Activated CD8-positive, alpha-beta memory T cell treated with anti-CD3 and anti-CD28 coated beads, Interleukin-2, amount 50 U/mL, for 1 hour (primary cell): ENCODE measurements around the gene PTGIS.

Experiments used
- DNase-seq: peaks from one replicate; pipeline ENCODE4 v3.0.0-alpha.2; 2020; ENCODE audit errors: extremely low read depth

PTGIS gene

DNA sequence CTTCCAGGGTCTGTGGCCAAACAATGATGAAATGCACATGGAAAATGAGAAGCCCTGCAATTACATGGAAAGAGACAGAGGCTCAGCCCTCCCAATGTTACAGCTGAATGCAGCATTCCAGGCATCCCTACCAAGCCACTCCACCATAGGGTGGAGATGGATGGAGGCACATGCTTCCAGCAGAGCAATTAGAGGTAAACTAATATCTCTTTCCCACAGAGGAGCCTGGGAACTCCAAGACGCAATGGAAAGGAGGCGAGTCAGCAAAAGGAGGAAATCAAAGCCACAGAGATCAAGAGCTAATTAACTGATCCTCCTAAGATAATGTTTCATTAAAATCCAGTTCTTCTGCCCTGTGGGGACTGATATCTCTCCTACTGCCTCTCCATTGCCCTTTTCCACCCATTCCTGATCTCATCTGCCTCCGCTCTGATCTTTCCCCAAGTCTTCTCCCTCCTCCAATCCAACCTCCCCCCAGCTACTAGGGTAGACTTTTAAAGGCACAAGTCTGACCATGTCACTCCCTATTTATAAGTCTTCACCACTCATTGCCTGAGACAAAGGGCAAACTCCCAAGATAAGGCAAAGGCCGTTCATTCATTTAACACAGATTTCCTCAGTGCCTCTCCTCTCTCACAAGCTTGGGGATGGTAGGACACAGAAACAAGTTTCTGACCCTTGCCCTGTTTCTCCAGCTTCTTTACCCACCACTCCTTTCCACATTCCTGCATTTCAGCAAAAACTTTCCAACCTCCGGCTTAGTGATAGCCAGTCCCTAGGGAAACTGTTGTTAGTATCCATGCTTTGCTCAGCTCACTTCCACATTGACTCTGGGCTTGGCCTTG lies 71.2 kb downstream of the PTGIS start:
- no peak for DNase-seq

DNA sequence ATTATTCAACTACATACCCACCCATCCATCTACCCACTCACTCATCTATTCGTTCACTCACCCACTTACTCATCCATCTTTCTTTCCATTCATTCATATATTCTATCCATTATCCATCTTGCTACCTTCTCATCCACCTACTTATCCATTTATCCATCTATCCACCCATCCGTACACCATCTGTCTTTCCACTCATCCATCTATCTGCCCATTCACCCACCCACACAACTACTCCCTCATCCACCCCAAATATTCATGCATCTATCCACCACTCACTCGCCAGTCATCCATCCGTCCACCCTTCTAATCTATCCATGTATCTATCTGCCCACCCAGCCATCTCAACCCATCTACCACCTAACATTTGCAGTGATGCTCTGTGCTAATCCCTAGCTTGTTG lies 71.9 kb downstream of the PTGIS start:
- DNase-seq, result no peak

DNA sequence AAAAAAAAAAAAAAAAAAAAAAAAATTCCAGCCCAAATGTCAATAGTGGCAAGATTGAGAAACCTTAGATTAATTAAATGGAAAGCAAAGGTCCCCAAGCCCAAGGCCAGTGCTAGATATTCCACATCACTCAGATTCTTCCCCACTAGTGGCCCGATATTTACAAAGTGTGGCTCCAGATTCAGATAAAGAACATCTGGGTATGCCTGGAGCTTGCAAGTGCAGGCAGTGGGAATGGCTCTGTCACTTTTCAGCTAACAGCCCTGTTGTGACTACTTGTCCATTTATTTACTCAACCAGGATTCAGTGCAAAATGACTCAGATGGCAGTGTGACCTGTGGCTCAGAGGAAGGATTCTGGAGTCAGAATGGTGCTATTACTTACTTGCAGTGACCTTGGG lies 77.2 kb downstream of the PTGIS start:
- no peak for DNase-seq

DNA sequence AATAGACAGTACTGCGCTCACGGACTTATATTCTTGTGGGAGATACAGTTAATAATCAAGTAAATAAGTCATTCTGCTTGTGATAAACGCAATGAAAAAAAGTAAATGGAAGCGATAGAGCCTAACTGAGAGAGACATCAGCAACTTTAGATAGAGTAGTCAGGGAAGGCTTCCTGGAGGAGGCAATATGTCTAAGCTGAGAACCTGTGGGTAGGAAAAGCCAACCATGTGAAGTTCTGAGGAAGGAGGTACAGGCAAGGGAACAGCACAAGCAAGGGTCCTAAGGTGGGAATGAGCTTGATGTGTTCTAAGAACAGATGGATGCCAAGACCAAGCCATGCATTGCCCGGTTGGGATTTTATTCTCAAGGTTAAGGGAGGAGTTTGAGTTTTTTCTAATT lies 78.2 kb downstream of the PTGIS start:
- no peak for DNase-seq

DNA sequence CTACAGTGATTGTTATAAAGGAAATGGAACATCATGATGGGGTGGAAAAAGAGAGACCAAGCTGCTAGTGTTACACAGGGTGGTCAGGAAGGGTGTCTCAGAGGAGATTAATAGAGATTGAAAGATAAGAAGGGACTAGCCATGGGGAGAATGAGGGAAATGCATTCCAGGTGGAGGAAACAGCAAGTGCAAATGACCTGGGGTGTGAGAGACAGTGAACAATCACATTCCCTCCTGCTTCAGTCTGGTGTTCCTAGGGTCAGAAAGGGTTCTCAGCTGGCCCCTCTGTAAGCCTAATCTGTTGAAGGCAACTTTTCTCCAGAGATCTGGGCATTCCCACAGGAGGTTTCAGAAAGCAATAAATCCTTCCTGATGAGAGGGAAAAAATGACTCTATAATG lies 81.9 kb downstream of the PTGIS start:
- no peak for DNase-seq

DNA sequence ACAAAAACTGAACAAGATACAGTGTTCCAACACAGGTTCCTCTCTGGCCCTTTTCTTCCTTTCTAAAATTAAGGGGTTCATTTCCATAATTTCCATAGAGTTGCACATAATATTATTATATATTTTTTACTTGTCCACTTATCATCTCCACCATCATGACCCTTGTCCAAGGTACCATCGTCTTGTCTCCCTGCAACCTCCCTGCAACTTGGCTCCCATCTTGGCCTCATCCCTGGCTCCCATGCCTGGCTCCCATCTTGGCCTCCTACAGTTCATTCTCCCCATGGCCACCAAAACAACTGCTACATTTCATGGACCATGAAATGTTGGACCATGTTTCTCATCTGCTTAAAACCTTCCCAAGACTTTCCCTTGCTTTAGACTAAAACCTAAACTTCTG lies 82.4 kb downstream of the PTGIS start:
- DNase-seq, result no peak

DNA sequence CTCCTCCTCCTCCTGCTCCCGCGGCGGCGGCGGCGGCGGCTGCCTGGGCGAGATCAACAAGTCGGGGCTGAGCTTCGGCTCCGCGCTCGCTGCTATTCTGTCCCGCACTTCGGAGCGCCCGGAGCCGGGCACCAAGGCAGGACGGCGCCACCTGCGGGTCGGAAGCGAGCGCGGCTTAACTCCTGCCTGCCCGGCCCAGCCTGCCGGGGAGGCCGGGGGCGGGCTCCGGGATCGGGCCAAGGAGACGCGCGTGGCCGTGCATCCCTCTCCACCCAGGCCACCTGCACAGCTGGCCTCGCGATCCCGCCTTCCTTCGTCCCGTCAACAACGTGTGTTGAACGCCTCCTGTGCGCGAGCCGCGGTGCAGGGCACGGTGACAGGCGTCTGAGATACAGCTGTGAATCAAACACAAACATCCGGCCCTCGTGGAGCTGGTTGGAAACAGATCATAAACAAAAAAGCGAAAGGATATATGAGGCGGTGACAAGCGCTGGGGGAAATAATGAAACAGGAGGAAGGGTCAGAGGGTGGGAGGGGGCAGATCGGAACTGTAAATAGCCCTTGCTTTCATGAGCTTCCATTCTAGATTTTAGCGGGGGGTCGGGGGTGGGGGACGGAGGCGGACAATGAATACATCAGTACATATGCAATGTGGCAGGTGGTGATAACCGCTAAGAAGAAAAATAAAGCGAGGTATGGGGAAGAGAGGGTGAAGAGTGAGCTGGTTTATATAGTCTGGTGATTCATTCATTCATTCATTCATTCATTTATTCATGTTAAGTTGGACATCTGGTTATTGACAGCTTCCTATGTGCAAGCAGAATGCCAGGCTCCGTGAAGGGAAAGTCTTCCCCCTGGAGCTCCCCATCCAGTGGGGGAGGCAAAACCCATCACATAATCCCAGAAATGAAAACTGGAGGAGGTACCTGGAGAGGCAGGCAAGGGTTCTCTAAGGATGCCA lies 83.5 kb downstream of the PTGIS start:
- no peak for DNase-seq

DNA sequence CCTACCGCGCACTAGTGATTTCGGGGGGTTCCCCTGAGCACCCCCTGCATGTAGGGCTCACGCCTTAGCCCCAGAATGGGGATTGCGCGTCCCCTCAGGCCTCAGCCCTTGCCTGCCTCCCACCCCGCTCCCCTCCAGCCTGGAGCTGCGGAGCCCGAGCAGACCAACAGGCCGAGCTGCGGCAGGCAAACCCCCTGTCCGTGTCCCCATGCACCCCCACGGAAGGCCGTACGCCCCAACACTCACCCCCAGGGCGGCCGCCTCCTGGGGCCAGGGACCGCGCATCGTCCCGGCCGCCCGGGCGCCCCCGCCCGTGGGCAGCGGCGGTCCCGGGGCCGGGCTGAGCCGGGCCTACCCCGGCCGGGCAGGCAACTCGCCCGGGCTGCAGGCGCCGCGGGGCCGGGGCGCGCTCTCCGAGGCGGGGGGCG lies 84.2 kb downstream of the PTGIS start:
- DNase-seq, result no peak

DNA sequence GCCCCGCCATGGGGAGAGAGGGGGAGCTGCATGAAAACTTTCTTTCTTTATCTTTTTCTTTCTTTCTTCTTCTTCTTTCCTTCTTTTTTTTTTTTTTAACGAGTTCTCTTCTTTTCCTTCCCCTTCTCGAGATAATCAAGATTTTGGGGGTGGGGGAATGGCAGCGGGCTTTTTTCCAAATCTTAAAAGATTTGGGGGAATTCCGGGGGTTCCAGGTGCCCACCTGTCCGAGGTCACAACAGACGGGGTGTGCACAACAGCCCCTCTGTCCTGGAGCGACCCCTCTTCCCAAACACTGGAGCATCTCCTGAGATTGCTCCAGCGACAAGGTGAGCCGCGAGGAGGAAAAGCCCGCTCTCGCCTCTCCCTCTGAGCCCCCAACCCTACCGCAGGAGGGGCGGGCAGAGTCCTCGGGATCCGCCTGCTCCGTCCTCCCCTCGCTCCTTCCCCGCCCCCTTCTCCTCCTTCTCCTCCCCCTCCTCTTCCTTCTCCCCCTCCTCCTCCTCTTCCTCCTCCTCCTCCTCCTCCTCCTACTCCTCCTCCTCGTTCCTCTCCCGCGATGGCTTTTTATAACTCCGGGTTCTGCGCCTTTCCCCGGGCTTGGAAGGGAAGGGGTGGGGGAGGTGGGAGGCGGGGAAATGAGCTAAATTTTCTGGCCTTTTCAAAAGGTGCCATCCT lies 84.8 kb downstream of the PTGIS start:
- no peak for DNase-seq

DNA sequence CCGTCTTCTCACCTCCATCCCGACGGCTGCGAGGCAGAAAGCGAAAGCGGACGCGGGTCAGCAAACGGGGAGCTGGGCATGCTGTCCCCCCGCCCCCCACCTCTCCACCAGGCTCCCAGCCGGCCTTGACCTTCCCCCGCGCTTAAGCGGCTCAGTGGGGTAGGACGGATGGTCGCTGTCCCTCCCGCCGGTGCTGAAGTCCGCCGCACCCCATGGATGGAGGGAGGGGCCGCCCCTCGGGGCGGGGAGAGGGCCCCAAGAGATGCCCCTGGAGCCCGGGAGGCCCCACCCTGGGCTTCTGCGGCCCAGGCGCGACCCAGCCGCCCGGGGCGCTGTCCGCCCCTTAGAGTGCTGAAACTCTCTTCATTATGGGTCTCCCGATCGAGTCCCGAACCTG lies 85.3 kb downstream of the PTGIS start, which contains the start of gene KCNB1:
TSS of gene KCNB1 (minus strand) at position 48 of the 397 bp plus-strand sequence. CDS start 188 bp downstream, outside the sequence.
- no peak for DNase-seq

DNA sequence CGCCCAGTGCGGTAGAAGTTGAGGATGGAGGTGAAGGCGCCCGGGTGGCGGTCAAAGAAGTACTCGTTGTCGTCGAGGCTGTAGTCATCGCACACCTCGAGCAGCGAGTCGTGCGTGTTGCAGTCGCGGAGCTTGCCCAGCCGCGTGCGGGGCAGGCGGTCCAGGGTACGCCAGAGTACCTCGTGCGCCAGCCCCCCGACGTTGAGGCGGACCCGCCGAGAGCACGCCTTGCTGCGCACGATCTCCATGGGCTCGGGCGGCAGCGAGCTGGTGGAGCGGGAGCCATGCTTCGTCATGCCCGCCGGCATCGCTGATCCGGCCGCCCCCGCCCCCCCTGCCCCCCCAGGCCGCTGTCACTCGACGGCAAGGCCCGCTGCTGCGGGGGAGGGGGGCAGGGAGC lies 85.8 kb downstream of the PTGIS start:
- DNase-seq, result no peak

DNA sequence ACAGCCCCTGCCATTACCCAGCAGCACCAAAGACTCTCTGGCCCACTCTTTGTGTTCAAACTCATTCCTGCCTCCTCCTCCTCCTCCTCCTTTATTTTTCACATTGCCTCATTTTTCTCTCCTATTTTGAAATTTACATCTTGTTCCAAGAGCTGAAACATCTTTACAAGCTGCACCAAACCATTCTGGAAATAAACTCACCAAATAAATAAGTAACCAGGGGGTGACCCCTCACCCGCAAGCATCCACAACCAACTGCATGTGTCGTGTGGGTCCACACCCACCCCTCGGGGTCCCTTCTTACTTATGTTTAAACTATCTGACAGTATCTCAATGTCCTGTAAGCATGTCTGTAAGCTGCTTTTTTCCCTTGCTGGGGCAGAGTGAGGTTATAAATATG lies 86.8 kb downstream of the PTGIS start:
- DNase-seq, result no peak

DNA sequence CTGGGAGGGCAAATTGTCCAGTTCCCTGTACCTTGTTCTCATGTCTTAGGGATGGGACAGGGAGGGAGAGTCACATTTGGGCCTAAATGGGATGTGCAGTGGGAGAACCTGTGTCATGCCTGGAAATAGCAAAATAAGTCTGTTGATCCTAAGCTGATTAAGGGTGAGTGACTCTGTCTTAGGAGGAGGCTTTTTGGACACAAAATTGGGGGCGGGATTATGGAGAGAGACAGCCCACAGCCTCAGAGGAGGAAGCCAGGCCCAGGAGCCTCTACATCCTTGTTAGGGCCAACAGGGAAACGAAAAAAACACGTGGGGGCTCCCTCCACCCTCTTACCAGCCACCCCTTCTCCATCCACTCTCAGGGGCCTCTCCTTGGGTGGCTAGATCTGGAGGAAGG lies 87.7 kb downstream of the PTGIS start:
- no peak for DNase-seq

DNA sequence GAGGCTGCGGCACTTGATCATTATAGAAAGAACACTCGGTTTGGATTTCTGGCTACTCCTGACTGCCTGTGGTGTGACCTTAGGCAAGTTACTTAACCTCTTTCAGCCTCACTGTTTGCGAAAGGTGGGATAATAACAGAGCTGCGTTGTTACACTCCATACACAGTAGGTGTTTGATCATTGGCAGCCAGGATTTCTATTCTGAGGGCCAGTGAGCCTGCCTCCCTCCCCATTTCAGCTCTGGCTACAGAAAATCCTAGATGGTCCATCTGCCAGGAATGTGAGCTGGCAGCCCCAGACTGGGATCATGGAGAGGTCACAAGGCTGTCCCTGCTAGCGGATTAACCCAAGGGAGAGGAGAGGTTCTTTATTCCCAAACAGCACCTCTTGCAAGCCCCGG lies 88.2 kb downstream of the PTGIS start:
- no peak for DNase-seq

DNA sequence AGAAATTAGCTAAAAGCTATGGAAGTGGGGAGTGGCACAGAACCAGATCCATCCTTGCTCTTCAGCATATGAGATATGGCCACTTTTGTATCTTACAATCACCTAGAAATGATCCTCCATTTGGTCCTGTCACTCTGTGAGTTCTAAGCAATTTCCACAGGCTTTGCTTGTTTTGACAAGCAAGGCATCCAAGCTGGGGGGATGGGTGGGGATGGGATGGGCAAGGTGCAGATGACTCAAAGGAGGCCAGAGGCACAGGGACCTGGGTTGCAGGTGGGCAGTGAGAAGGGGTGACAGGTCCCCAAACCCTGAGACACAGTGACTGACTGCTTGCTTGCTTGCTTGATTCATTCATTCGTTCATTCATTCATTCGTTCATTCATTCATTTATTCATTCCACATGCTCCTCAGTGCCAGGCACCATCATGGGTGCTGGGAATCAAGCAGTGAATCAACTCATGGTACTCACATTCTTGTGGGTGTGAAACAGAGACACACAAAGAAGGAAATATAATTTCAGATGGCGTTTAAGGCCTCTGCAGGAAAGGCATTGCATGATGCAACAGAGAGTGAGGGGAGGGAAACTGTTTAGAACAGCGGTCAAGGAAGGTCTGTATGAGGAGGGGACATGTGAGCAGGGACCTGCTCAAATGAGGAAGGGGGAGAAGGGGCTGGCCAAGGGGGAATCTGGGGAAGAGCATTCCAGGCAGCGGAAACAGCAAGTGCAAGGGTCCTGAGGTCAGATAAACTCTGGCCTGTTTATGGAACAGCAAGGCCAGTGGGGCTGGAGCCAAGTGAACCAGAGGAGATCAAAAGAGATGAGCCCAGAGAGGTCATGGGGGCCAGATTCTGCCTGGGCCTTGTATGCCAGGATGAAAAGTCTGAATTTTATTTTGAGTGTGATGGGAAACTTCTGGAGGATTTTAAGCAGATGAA lies 88.9 kb downstream of the PTGIS start:
- no peak for DNase-seq

DNA sequence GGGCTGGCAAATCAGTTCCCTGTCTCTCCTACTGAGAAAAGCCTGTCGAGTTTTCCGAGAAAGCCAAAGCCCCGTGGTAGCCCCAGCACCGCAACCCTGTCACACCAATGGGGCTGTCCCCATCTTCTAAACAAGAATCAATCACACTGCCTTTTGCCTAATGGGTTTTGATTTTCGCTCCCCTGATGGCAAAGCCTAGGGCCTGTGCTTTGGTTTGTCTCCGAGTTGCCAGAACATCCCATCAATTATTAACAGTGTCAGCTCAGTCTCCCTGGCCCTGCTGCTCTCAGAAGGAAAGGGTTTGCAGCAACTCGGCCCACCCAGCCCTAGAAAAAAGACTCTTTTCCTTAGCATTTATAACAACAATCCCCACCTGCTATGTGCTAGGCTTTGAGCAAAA lies 89.7 kb downstream of the PTGIS start:
- no peak for DNase-seq

DNA sequence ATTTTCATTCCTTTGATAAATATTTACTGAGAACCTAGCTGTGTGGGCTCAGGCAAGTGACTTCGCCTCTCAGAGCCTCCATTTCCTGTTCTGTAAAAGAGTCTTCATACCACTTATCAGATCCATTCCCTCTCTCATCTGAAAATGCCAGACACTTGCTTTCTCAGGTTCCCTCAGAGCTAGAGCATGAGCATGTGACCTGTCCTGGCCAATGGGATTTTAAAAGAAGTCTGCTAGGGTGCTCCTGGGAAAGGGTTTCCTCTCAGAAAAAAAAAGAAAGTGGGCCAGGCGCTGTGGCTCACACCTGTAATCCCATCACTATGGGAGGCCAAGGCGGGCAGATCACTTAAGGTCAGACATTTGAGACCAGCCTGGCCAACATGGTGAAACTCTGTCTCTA lies 90.7 kb downstream of the PTGIS start:
- no peak for DNase-seq

DNA sequence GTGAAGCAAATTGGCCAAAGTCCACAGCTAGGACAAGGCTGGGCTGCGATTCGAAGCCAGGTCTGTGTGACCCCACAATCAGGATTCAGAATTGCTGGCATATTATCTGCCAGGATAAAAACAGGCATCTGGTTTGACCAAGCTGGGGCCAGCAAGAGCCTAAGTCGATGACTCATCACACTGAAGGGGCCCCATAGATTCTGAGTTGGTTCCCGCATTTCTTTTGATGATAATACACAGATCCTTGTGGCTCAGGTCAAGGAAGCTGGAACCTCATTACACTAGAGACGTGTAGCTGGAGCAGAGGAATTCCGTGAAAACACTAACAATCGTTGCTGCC lies 92.0 kb downstream of the PTGIS start:
- DNase-seq, result no peak

DNA sequence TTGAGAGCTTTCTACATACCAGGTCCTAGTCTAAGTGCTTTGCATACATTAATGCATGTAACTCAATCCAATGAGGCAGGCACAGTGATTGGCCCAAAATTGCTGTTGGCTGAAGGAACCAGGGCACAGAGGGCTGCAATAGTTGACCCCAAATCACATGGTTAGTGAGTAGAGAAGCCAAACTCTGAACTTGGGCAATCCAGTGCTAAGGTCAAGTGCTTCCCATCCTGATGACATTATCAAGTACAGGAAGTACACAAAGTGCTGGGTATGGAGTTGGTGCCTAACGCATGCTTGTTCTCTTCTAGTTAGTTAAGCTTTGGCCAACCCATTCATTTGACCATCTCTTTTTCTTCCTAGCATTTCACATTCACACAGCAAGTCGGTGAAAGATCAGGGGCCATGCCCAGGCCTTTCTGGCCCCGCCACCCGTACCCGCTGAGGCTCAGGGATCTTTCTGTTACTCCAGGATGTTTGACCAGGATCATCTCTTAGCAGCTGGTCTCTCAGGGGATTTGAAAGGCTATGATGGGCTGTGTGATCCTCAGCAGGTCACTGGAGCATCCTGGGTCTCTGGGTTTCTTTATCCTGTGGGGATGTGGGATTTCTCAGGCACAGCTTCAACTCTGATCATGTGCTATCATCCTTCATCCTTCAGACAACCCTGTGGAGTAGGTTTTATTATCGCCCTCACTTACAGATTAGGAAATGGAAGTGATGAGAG lies 92.5 kb downstream of the PTGIS start:
- no peak for DNase-seq

DNA sequence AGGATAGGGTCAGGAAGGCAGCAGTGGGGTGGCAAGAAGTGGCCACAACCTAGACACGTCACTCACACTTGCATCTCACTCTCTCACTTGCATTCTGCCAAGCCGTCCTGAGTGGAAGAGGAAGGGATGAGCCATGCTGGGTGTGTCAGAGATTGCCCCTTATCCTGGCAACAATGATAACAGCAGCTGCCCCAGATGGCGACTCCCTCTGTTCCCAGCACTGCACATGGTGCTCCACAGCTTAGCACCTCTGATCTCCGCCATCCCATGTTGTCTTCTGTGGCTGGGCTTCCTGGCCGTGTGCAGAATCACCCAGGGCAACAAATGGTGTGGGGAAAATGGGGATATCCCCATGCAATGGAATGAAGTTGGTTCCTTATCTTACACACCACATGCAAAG lies 96.5 kb downstream of the PTGIS start:
- no peak for DNase-seq

DNA sequence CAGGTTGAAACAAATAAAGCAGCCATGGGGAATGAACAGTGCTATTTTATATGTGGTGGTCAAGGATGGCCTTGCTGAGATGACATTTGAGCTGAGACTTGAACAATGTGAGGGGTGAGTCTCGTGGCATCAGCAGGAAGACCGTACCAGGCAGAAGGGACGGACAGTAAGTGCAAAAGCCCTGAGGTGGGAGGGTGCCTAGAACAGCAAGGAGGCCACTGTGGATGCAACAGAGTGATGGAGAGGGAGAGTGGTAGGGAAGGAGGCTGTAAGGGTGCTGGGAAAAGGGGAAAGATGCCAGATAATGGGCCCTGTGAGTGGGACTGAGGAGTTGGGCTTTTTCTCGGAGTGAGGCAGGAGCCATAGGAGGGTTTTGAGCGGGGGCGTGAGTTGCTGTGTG lies 97.0 kb downstream of the PTGIS start:
- DNase-seq, result no peak
